HG02571 (cell line): ENCODE results near the gene TRIOBP.
"Not testable (repeated sequence)": the region's sequence is repeated elsewhere in the genome, so short reads cannot be mapped to it uniquely, and the experiment has no call there.

Source experiments
- ATAC-seq: cut with Tn5 transposase; IDR thresholded peaks from one replicate; pipeline ENCODE4 v1.9.1; 2021; ENCODE audit warnings: mild to moderate bottlenecking, moderate library complexity; ENCODE audit not compliant: unreplicated experiment

The TRIOBP gene

DNA sequence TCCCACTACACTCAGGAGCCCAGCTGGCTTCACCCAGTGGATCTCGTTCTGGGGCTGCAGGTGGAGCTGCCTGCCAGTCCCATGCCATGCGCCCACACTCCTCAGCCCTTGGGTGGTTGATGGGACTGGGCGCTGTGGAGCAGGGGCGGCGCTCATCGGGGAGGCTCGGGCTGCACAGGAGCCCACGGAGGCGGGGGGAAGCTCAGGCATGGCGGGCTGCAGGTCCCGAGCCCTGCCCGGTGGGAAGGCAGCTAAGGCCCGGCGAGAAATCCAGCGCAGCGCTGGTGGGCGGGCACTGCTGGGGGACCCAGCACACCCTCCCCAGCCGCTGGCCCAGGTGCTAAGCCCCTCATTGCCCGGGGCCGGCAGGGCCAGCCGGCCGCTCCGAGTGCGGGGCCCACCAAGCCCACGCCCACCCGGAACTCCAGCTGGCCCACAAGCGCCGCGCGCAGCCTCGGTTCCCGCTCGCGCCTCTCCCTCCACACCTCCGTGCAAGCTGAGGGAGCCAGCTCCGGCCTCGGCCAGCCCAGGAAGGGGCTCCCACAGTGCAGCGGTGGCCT is 21.0 kb downstream of the TRIOBP start:
- not testable (repeated sequence) for ATAC-seq

DNA sequence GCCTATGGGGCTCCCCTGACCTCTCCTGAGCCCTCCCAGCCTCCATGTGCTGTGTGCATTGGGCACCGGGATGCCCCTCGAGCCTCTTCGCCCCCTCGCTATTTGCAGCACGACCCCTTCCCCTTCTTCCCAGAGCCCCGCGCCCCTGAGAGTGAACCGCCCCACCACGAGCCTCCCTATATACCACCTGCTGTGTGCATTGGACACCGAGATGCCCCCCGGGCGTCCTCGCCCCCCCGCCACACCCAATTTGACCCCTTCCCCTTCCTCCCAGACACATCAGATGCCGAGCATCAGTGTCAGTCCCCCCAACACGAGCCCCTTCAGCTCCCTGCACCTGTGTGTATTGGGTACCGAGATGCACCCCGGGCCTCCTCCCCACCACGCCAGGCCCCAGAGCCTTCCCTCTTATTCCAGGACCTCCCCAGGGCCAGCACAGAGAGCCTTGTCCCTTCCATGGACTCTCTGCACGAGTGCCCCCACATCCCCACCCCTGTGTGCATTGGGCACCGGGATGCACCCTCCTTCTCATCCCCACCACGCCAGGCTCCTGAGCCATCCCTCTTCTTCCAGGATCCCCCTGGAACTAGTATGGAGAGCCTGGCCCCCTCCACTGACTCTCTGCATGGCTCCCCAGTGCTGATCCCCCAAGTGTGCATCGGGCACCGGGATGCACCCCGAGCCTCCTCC is 28.8 kb downstream of the TRIOBP start:
- no peak for ATAC-seq

- no peak for ATAC-seq
These were observed 29.5 kb downstream of the TRIOBP start for GRCh38 chr22:37726241-37726887.

- ATAC-seq, result no peak
These were observed 31.8 kb downstream of the TRIOBP start for GRCh38 chr22:37728620-37729019.

DNA sequence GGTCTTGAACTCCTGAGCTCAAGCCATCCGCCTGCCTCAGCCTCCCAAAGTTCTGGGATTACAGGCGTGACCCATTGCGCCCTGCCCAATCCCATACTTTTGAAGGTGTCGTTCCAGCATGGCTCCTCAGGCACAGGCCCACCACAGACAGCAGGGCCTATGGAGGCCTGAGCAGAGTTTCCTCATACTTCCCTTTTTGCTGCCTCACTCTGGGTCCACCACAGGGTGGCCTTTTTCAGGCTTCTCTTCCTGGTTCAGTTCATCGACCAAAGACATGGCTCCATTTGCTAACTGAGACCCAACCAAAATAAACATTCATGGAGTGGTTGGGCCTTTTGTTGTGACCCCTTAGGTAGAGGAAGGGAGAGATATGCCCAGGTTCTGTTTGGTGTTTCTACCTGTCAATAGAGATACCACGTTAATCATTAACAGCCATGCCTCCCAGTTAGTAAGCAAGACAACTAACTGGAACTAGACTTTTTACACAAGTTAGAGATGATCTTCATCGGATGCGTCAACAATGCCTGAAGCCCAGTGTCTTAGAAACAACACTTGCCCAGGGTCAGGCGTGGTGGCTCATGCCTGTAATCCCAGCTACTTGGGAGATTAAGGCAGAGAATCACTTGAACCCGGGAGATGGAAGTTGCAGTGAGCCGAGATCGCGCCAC is 35.1 kb downstream of the TRIOBP start:
- ATAC-seq, result no peak

GRCh38 chr22:37732699-37733607 is 36.1 kb downstream of the TRIOBP start:
- no peak for ATAC-seq

GRCh38 chr22:37733625-37734401 is 37.0 kb downstream of the TRIOBP start:
- ATAC-seq, result no peak

GRCh38 chr22:37734402-37734700 is 37.5 kb downstream of the TRIOBP start:
- ATAC-seq, result no peak

GRCh38 chr22:37734964-37735451 is 38.2 kb downstream of the TRIOBP start:
- no peak for ATAC-seq

DNA sequence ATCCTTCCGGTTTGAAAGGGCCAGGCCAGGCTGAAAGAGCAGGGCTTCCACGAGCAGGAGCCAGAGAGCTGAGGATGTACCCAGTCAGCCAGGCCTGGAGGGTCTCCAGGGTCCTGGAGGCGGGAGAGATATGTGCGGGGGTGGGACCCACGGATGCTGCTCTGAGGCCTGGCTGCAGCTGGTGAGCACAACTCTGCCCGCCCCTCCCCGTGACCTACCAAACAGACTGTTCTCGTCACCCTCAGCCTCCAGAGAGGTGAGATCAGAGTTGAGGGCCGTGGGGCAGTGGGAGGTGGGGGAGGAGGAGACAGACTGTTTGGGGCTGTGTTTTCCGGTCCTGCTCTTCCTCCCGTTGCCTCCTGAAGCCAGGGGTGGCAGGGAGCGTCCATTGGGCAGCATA is 42.2 kb downstream of the TRIOBP start:
- ATAC-seq, result no peak

- no peak for ATAC-seq
These were observed 42.8 kb downstream of the TRIOBP start for GRCh38 chr22:37739611-37740049.

DNA sequence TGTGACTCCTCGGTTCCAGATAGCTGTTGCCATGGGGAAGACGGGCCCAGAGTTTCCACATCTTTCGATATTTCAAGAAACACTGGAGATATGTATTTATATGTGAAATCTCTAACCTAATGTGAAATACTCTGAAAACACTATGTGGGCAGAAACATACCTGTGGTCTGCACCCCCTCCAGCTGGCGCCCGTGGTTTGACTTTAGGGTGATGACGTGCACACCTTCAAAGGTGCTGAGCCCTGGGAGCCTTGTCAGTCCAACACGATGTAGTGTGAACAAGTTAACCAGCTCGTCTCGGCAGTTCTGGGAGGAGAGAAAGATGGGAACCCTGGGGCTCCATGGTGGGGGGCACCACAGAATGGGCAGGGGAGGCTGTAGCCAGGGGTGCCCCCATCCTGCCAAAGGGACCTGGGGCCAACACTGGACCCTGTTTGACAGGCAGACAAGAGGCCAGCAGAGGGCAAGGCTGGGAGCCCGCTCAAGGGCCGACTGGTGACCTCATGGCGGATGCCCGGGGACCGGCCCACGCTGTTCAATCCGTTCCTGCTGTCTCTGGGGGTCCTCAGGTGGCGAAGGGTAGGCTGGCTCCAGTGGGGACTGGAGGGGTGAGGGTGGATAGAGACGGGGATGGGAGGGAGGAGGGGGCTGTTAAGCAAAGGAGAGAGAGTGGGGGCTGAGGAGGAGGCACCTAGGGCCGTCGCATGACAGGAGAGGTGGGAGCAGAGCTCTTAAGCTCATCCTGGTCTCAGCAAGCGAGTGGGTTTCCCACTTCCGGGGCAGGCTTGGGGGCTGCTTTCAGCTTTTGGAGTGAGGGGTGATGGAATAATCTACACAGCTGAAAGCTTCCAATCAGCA is 43.8 kb downstream of the TRIOBP start:
- no peak for ATAC-seq

GRCh38 chr22:37741312-37741795 is 44.5 kb downstream of the TRIOBP start:
- no peak for ATAC-seq

DNA sequence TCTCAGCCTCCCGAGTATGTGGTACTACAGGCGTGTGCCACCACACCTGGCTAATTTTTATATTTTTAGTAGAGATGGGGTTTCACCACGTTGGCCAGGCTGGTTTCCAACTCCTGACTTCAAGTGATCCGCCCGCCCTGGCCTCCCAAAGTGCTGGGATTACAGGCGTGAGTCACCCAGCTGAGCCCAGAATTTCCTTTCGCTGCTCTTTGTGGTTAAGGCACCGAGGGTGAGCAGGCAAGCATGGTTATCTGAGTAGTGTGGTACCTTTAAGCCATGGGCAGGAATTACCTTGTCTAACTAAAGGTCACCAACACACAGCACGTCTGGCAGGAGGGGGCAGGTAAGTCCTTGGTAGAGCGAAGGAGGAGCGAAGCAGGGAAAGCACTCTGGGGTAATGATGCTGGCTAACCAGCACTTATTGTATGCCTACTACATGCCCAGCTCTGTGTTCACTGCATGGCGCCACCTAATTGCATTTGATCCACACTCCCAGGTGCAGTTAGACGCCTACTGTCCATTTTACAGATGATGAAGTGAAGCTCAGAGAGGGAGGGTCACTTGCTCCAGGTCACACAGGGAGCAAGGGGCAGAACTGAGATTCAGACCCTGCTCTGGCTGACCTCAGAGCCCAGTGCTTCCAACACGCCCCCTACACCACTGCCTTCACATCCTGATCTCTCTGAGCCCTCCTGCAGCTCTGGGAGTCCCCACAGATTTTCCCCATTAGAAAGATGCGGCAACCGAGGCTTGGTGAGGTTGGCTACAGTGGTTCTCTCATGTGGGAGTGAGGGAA is 45.7 kb downstream of the TRIOBP start:
- no peak for ATAC-seq

DNA sequence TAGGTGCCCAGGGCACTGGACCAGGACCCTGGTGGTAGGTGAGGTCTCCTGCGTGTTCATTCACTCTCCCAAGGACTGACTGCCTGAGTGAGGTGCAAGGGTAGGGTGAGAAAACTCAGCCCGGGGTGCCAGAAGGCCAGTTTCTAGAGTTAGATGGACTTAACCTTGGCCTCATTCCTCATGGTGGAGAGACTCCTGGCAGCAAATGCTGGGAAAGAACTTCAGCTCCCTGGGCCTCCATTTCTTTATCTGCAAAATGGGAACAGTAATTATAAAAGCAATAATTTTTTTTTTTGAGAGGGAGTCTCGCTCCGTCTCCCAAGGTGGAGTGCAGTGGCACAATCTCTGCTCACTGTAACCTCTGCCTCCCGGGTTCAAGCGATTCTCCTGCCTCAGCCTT is 47.7 kb downstream of the TRIOBP start:
- ATAC-seq, result no peak

GRCh38 chr22:37745548-37746365 is 48.9 kb downstream of the TRIOBP start:
- ATAC-seq, result peak; percentile 52

- peak; percentile 19 for ATAC-seq
These were observed 49.7 kb downstream of the TRIOBP start for GRCh38 chr22:37746366-37747079.
